ENCODE data around the gene WDR44. TPM values are rescaled to one million over a fixed set of nuclear protein-coding genes. Genes with fewer than 3 reads are reported as not detected.

The WDR44 gene
- total RNA-seq, 2 donors from 2014 or later: 26.3 to 36.3 TPM

DNA sequence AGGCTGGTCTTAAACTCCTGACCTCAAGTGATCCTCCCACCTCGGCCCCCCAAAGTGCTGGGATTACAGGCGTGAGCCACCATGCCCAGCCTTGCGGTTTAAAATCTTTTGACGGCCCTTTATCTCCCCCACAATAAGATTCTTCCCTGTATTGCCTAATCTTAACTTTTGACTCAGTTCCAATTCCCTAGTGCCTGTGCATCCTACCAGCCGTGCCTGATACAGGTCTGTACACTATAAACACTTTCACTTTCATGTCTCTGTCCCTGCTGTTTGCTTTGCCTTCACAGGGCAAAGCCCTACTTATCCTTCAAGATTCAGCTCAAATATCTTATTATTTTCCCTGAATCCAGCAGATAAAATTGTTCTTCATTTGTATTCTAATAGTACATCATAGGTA lies 74.6 kb downstream of the WDR44 start:
- H3K27me3 Mint-ChIP-seq (ENCODE audit: insufficient read depth): no peaks in the 10 kb centered on the region
- TF ChIP-seq, protein P1, sequence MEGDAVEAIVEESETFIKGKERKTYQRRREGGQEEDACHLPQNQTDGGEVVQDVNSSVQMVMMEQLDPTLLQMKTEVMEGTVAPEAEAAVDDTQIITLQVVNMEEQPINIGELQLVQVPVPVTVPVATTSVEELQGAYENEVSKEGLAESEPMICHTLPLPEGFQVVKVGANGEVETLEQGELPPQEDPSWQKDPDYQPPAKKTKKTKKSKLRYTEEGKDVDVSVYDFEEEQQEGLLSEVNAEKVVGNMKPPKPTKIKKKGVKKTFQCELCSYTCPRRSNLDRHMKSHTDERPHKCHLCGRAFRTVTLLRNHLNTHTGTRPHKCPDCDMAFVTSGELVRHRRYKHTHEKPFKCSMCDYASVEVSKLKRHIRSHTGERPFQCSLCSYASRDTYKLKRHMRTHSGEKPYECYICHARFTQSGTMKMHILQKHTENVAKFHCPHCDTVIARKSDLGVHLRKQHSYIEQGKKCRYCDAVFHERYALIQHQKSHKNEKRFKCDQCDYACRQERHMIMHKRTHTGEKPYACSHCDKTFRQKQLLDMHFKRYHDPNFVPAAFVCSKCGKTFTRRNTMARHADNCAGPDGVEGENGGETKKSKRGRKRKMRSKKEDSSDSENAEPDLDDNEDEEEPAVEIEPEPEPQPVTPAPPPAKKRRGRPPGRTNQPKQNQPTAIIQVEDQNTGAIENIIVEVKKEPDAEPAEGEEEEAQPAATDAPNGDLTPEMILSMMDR (conservative IDR thresholded peaks at IDR 0.05): no peak
- no peak overlapping the region for H3K27ac Mint-ChIP-seq
- no peaks in the 10 kb centered on the region for H3K4me1 ChIP-seq (ENCODE audit: control insufficient read depth, insufficient read depth, low read length)
- no peak overlapping the region for H3K4me3 ChIP-seq (ENCODE audit: low read length)
- peaks cover 37% of the 10 kb centered on the region for H3K36me3 ChIP-seq (ENCODE audit: control insufficient read depth, insufficient read depth, low read length)
- no peak overlapping the region for H3K27ac ChIP-seq (ENCODE audit: low read depth, low read length)
- no peaks in the 10 kb centered on the region for H3K27me3 ChIP-seq (ENCODE audit: control insufficient read depth, insufficient read depth, low read length, poor library complexity, severe bottlenecking)
- no peaks in the 10 kb centered on the region for H3K9me3 ChIP-seq (ENCODE audit: control insufficient read depth, low read length)
- H3K9ac ChIP-seq (ENCODE audit: extremely low read depth, low read length, poor library complexity, severe bottlenecking): no peak overlapping the region
- H3K4me3 Mint-ChIP-seq: no peak overlapping the region
- H3K36me3 Mint-ChIP-seq (ENCODE audit: low read depth): peaks cover 34% of the 10 kb centered on the region
- peaks cover 46% of the 10 kb centered on the region for H3K9me3 Mint-ChIP-seq
- peaks cover 32% of the 10 kb centered on the region for H3K4me1 Mint-ChIP-seq
- WGBS, 2 experiments (ENCODE audit: insufficient coverage in 1 of 2, insufficient read length in 1 of 2): 91% methylated on average over 5 of the region's 5 CpGs; no CpG with 5 or more reads in 1 of the 2 experiments
- DNase-seq: no peak

DNA sequence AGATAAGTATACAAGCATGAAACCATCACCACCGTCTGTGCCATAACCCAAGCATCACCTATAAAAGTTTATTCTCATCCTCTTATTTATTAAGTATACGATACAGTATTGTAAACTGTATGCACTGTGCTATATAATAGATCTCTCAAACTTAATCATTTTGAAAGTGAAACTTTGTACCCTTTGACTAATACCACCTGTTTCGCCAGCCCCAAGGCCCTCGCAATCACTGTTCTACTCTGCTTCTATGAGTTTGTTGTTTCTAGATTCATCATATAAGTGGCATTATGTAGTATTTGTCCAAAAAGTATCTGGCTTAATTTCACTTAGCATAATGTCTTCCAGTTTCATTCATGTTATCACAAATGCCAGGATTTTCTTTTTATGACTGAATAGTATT lies 77.7 kb downstream of the WDR44 start:
- TF ChIP-seq, protein P1 (conservative IDR thresholded peaks at IDR 0.05): no peak
- Histone ChIP-seq H3K4me1 (ENCODE audit: control insufficient read depth, insufficient read depth, low read length) (no peaks in the 10 kb centered on the region), H3K9ac (ENCODE audit: extremely low read depth, low read length, poor library complexity, severe bottlenecking) (no peak overlapping the region), H3K27me3 (ENCODE audit: control insufficient read depth, insufficient read depth, low read length, poor library complexity, severe bottlenecking) (no peaks in the 10 kb centered on the region), H3K36me3 (ENCODE audit: control insufficient read depth, insufficient read depth, low read length) (peaks cover 39% of the 10 kb centered on the region), H3K27ac (ENCODE audit: low read depth, low read length) (no peak overlapping the region), H3K9me3 (ENCODE audit: control insufficient read depth, low read length) (no peaks in the 10 kb centered on the region), H3K4me3 (ENCODE audit: low read length) (no peak overlapping the region)
- no peaks in the 10 kb centered on the region for H3K27me3 Mint-ChIP-seq (ENCODE audit: insufficient read depth)
- H3K4me1 Mint-ChIP-seq: peaks cover 13% of the 10 kb centered on the region
- no peak for DNase-seq
- peaks cover 33% of the 10 kb centered on the region for H3K36me3 Mint-ChIP-seq (ENCODE audit: low read depth)
- 100% methylated on average over 1 of the region's 4 CpGs; no CpG with 5 or more reads in 1 of the 2 experiments for WGBS, 2 experiments (ENCODE audit: insufficient coverage in 1 of 2, insufficient read length in 1 of 2)
- peaks cover 39% of the 10 kb centered on the region for H3K9me3 Mint-ChIP-seq
- no peak overlapping the region for H3K4me3 Mint-ChIP-seq
- H3K27ac Mint-ChIP-seq: no peak overlapping the region

DNA sequence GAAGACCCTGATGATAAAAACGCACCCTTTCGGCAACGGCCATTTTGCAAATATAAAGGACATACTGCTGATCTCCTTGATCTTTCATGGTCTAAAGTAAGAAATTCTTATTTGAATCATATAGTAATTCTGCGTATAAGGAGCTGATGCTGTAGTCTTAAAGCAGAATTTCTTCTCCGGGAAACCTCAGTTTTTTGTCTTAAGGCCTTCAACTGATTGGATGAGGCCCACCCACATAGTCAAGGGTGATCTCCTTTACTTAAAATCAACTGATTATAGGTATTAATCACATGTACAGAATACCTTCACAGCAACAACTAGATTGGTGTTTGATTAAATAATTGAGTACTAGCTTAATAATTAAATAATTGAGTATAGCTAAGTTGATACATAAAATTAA lies 86.9 kb downstream of the WDR44 start:
- Histone ChIP-seq H3K36me3 (ENCODE audit: control insufficient read depth, insufficient read depth, low read length) (peaks cover 64% of the 10 kb centered on the region), H3K4me1 (ENCODE audit: control insufficient read depth, insufficient read depth, low read length) (no peaks in the 10 kb centered on the region), H3K9ac (ENCODE audit: extremely low read depth, low read length, poor library complexity, severe bottlenecking) (no peak overlapping the region), H3K27me3 (ENCODE audit: control insufficient read depth, insufficient read depth, low read length, poor library complexity, severe bottlenecking) (no peaks in the 10 kb centered on the region), H3K9me3 (ENCODE audit: control insufficient read depth, low read length) (no peaks in the 10 kb centered on the region), H3K4me3 (ENCODE audit: low read length) (no peak overlapping the region), H3K27ac (ENCODE audit: low read depth, low read length) (no peak overlapping the region)
- WGBS, 2 experiments (ENCODE audit: insufficient coverage in 1 of 2, insufficient read length in 1 of 2): 98 to 100% methylated on average over 1 to 5 of the region's 5 CpGs
- no peaks in the 10 kb centered on the region for H3K4me1 Mint-ChIP-seq
- H3K27ac Mint-ChIP-seq: no peak overlapping the region
- H3K4me3 Mint-ChIP-seq: no peak overlapping the region
- peaks cover 58% of the 10 kb centered on the region for H3K36me3 Mint-ChIP-seq (ENCODE audit: low read depth)
- H3K9me3 Mint-ChIP-seq: peaks cover 44% of the 10 kb centered on the region
- no peaks in the 10 kb centered on the region for H3K27me3 Mint-ChIP-seq (ENCODE audit: insufficient read depth)
- no peak for DNase-seq
- TF ChIP-seq, protein P1 (conservative IDR thresholded peaks at IDR 0.05): no peak

Measured in endodermal cell (in vitro differentiated cells).